ENCODE results near the gene NPAS1.
"Not testable (repeated sequence)": the region's sequence is repeated elsewhere in the genome, so short reads cannot be mapped to it uniquely, and the experiment has no call there.

The NPAS1 gene

GRCh38 chr19:47047763-47048405 lies 28.2 kb downstream of the NPAS1 start:
- peak; percentile 28 to 94 (median 78) for DNase-seq

DNA sequence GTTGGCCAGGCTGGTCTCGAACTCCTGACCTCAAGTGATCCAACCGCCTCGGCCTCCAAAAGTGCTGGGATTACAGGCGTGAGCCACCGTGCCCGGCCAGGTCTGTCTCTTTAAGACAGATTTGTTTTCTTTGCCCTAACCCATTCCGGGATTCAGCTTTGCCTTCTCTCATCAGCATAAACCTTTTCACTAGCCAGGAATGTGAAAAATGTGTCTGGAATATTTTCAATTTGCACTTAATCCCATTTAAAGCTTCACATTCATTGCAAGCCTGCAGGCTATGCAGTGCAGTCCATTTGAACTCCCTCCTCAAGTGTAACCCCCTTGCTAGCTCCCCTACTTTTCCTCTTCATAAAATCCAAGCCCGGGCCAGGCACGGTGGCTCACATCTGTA lies 29.7 kb downstream of the NPAS1 start:
- no peak for DNase-seq

DNA sequence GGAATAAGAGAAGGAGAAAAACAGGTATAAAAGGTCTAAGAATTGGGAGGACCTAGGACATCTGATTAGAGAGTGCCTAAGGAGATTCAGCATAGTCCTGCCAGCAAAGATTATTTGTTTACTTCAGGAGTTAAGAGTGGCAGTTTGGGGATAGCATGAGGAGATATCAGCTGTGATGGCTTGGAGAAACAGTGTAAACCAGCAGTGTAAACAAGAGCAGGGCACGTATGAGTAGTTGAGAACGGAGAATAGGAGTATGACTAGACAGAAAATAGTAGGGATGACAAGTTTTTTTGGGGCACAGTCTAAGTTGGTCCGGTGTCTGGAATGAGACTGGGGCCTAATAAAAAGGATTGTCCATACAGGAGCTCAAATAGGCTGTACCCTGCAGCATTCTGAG lies 30.9 kb downstream of the NPAS1 start:
- DNase-seq: not testable (repeated sequence)

DNA sequence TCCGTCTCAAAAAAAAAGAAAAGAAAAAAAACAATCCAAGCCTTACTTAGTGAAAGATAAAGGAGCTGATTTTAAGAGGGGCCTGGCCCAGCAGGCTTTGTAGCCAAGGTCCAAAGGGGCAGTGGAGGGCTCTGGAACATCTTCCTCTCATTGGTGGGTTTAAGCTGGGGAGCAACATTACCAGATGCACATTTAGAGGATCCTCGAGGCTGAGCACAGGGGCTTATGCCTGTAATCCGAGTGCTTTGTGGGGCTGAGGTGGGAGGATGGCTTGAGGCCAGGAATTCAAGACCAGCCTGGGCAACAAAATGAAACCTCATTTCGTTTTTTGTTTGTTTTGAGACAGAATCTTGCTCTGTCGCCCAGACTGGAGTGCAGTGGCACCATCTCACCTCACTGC lies 36.8 kb downstream of the NPAS1 start:
- no peak for DNase-seq

- DNase-seq: no peak
Observed at GRCh38 chr19:47057328-47057727, 37.7 kb downstream of the NPAS1 start.

GRCh38 chr19:47058621-47059022 lies 39.0 kb downstream of the NPAS1 start:
- DNase-seq: no peak

- no peak for DNase-seq
Observed at GRCh38 chr19:47063874-47064273, 44.2 kb downstream of the NPAS1 start.

GRCh38 chr19:47065242-47065641 lies 45.6 kb downstream of the NPAS1 start:
- no peak for DNase-seq

DNA sequence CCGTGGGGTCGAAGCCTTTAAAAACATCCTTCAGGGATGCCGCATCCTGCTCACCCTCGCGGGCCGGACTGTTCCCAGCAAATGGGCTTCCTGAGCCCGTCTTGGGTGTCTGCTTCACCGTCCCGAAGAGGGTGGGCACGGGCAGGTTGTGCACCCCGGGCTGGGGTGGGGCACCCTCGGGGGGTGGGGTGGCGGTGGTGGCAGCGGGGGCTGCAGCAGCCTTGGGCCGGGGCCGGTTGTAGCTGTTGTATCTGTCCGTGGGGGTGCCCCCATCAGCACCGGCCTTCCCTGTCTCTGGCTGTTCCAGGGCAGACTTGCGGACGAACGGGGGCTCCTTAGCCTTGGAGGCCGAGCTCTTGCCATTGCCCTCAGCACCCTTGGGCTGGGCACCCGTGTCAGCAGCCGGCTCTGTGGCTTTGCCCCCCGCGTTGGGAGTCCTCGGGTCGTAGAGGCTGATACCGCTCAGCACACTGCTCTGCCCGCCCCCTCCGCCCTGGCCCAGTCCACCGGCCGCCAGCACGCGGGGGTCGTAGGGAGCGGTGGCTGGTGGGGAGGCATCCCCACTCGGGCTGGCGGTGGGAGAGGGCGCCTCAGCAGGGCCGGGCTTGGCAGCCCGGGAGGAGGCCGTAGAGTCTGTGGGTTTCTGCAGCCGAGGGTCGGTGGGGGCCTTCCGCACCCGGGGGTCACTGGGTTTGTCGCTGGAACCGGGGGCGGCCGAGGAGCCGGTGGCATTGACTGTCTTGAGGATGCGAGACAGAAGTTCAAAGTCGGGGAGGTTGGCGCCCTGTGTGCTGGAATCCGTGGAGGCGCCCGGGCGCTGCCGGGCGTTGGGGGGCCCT lies 47.0 kb downstream of the NPAS1 start:
- no peak for DNase-seq

DNA sequence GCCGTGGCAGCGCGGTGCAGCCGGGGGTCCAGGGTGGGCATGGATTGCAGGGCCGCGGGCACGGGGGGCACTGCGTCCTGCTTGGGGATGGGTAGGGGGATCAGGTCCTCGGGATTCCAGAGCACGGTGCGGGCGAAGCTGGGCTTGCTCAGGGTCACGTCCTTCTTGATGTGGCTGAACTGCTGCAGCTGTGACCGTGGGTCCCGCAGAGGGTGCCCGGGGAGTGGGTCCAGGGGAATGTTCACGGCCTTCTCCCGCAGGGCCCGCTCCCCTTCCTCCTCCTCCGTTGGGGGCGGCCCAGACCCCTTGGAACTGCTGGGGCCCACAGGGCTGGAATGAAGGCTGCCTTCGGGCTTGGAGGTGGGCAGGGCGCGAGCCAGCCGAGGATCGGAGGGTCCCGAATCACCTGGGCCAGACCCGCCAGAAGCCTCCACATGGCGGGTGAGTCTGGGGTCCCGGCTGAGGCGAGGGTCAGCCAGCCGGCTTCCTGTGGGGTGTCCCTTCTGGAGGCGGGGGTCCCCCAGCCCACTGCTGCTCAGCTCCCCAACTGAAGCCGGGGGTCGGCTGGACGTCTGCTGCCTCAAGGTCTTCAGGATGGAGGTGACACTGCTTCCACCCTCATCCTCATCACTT lies 47.7 kb downstream of the NPAS1 start:
- DNase-seq: no peak

- DNase-seq: no peak
Observed at GRCh38 chr19:47068246-47068645, 48.6 kb downstream of the NPAS1 start.

DNA sequence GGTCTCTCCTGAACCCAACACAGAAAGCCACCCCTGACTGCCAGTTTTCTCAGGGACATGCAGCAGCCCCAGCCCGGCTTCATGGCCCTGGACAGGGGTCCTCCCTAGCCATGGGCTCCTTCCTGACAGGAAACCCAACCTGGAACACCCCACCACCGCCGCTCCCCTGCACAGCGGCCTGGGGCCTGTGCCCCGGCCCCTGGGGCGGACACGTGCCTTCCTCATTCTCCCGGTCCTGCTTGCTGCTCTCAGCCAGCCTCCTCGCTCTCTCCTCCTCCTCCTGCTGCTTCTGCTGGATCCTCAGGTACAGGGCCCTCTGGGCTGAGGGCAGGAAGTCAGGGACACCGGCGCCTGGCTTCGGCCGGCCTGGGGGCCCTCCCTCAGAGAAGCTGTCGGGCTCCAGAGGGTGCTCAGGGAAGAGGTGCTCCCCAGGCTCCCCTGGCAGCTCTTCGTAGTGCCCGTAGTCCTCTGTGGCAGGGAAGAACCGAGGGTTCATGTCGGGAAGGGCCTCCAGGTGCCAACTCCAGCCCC lies 49.3 kb downstream of the NPAS1 start:
- DNase-seq: no peak

GRCh38 chr19:47069795-47070194 lies 50.2 kb downstream of the NPAS1 start:
- DNase-seq: no peak

DNA sequence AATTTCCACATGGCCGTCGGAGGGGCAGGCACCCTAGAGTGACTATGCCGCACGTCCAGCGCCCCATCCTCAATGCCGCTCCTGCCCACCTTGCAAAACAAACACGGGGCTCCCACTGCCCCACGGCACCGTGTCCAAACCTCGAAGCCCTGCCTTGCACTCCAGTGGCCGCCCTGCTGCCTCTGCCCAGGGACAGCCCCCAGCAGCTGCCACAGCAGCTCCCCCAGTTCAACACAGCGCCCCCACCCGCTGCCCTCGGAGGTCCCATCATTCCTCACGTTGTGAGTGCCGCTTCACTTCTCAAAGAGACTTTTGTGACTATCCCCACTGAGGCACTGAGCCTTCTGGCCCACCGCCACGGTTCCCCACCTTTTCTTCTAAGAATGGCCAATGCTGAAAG lies 51.1 kb downstream of the NPAS1 start:
- no peak for DNase-seq

DNA sequence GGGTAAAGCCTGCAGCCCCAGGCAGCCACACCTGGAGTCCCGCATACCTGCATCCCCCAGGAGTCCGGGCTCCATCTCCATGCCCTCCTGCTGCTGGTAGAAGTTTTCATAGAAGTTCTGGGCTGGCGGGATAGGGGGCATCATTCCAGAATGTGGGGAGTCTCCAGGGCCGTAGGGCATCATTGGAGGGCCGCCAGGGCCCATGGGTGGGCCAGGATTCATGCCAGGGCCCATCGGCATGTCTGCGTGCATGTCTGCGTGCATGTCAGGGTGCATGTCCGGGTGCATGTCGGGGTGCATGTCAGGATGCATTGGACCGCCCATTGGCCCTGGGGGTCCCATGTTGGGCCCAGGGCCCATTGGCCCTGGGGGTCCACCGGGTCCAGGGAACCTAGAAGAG lies 52.1 kb downstream of the NPAS1 start:
- no peak for DNase-seq

GRCh38 chr19:47072323-47072722 lies 52.7 kb downstream of the NPAS1 start:
- DNase-seq: no peak

DNA sequence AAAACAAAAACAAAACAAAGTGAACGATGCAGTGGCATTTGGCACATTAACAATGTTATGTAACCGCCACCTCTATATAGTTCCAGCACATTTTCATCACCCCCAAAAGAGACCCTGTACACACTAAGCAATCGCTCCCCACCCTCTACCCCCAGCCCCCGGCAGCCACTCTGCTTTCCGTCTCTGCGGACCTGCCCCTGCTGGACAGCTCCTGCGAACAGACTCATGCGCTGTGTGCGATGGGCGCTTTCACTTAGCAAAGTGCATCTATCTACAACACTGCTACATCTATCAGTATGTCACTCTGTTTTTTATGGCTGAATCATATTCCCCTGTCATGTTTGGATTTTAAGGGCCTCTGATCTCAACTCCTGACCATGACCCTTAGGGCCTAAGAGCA lies 53.9 kb downstream of the NPAS1 start:
- no peak for DNase-seq

DNA sequence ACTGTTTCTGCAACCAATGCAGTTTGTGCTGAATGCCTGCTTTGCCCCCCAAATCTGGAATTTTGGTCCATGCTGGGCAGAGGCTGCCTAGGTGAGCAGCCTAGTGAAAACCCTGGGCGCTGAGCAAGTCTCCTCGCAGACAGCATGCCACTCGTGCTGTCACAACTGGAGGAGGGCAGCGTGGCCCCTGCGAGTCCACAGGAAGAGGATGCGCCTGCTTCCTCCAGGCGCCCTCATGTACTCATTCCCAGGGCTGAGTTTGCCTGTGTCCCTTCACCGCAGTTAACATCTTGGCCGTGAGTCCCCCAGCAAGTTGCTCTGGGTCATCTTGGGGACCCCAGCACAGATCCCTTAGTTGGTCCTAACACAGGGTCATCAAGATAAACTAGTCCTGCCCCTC lies 55.0 kb downstream of the NPAS1 start:
- no peak for DNase-seq

- peak in 1 of 14 donors; percentile 21 for DNase-seq
Observed at GRCh38 chr19:47075179-47075810, 55.7 kb downstream of the NPAS1 start.

GRCh38 chr19:47075941-47076340 lies 56.3 kb downstream of the NPAS1 start:
- DNase-seq: peak in 2 of 14 donors; percentile 9 to 55

- DNase-seq: not testable (repeated sequence)
Observed at GRCh38 chr19:47078351-47078750, 58.7 kb downstream of the NPAS1 start.

GRCh38 chr19:47081095-47081494 lies 61.5 kb downstream of the NPAS1 start:
- no peak for DNase-seq

- DNase-seq: no peak
Observed at GRCh38 chr19:47082493-47082892, 62.9 kb downstream of the NPAS1 start.

Data from C1 segment of cervical spinal cord (tissue), 14 donors.